IMR-90 (cell line): Measurements from ENCODE around the gene CHP1. TPM values are rescaled to one million over a fixed set of nuclear protein-coding genes. Genes with fewer than 3 reads are reported as not detected.

Source experiments
- ATAC-seq: fragments of 200-7000 bp; cut with Tn5 transposase; 2 replicates; pipeline ENCODE4 v1.9.1; 2020; ENCODE audit warnings: low read depth, mild to moderate bottlenecking, moderate library complexity
- BruUV-seq: library from RNA; stranded (reverse); fragments of 400-500 nt; replicated peaks from 2 replicates; lab custom pipeline; 2021; lab: Mats Ljungman, UMichigan
- CTCF ChIA-PET: fragments of 300-600 bp; formaldehyde crosslinking; extraction: SDS; loops from one replicate; lab custom pipeline; 2021; ENCODE audit warnings: antibody characterized with exemption; lab: Yijun Ruan, JAX
- POLR2A ChIA-PET: fragments of 300-600 bp; sonication (Branson Sonifier 250); formaldehyde crosslinking; loops from one replicate; lab custom pipeline; 2022; ENCODE audit warnings: antibody characterized with exemption; ENCODE audit not compliant: unreplicated experiment; lab: Charles Lee
- DNase-seq: peaks from one replicate; pipeline ENCODE4 v3.0.0; 2013
- H2AFZ ChIP-seq: replicated peaks from 2 replicates; pipeline ENCODE3; 2013; ENCODE audit warnings: low read length, mild to moderate bottlenecking; ENCODE audit not compliant: poor library complexity
- H2AK5ac ChIP-seq: 2 replicates; pipeline ENCODE4 v1.6.1; 2013; ENCODE audit warnings: low read depth, low read length, inconsistent platforms
- H2AK9ac ChIP-seq: replicated peaks from 2 replicates; pipeline ENCODE3; 2013; ENCODE audit warnings: mild to moderate bottlenecking, low read depth, low read length, moderate library complexity; ENCODE audit not compliant: poor library complexity
- H2BK120ac ChIP-seq: 2 replicates; pipeline ENCODE4 v1.6.1; 2013; ENCODE audit warnings: low read depth, low read length, inconsistent platforms
- H2BK15ac ChIP-seq: 3 replicates; pipeline ENCODE4 v1.6.1; 2013; ENCODE audit warnings: low read depth, low read length, inconsistent platforms
- H2BK20ac ChIP-seq: 2 replicates; pipeline ENCODE4 v1.6.1; 2013; ENCODE audit warnings: low read depth, mild to moderate bottlenecking, inconsistent platforms, low read length, moderate library complexity
- H2BK5ac ChIP-seq: 2 replicates; pipeline ENCODE4 v1.6.1; 2013; ENCODE audit warnings: mild to moderate bottlenecking, low read depth, low read length, inconsistent platforms; ENCODE audit not compliant: poor library complexity, severe bottlenecking
- H3K14ac ChIP-seq: replicated peaks from 2 replicates; pipeline ENCODE4 v1.6.1; 2013; ENCODE audit warnings: low read depth, low read length, inconsistent platforms
- H3K18ac ChIP-seq: 2 replicates; pipeline ENCODE4 v1.6.1; 2013; ENCODE audit warnings: low read depth, low read length, control low read depth
- H3K23ac ChIP-seq: 2 replicates; pipeline ENCODE4 v1.6.1; 2013; ENCODE audit warnings: low read depth, low read length, inconsistent platforms
- H3K27ac ChIP-seq: 2 replicates; pipeline ENCODE4 v1.5.1; 2013; ENCODE audit warnings: mild to moderate bottlenecking, control low read depth, low read length; ENCODE audit not compliant: insufficient read depth
- H3K27me3 ChIP-seq: 2 replicates; pipeline ENCODE4 v1.6.1; 2013; ENCODE audit warnings: low read length; ENCODE audit not compliant: control insufficient read depth, insufficient read depth
- H3K36me3 ChIP-seq: 2 replicates; pipeline ENCODE4 v1.6.1; 2013; ENCODE audit warnings: low read length, mixed read lengths; ENCODE audit not compliant: control insufficient read depth, insufficient read depth
- H3K4ac ChIP-seq: 2 replicates; pipeline ENCODE4 v1.6.1; 2013; ENCODE audit warnings: low read depth, low read length, inconsistent platforms
- H3K4me1 ChIP-seq: 2 replicates; pipeline ENCODE4 v1.6.1; 2013; ENCODE audit warnings: low read length, mixed read lengths; ENCODE audit not compliant: control insufficient read depth, insufficient read depth
- H3K4me2 ChIP-seq: 2 replicates; pipeline ENCODE4 v1.6.1; 2013; ENCODE audit warnings: low read depth, mild to moderate bottlenecking, control low read depth, low read length, moderate library complexity
- H3K4me3 ChIP-seq: 2 replicates; pipeline ENCODE4 v1.5.1; 2013; ENCODE audit warnings: low read depth, mild to moderate bottlenecking, control low read depth, low read length, moderate library complexity; ENCODE audit not compliant: insufficient read depth
- H3K56ac ChIP-seq: 2 replicates; pipeline ENCODE4 v1.6.1; 2013; ENCODE audit warnings: low read length, inconsistent platforms; ENCODE audit not compliant: insufficient read depth; ENCODE audit errors: extremely low read depth
- H3K79me1 ChIP-seq, 2 experiments: 2 replicates each; pipeline ENCODE4 v1.6.1; 2013; ENCODE audit warnings: low read length in 2 of 2, inconsistent platforms in 1 of 2, low read depth in 1 of 2
- H3K9ac ChIP-seq: 2 replicates; pipeline ENCODE4 v1.6.1; 2013; ENCODE audit warnings: low read depth, low read length, control low read depth
- H3K9me1 ChIP-seq: 2 replicates; pipeline ENCODE4 v1.6.1; 2013; ENCODE audit warnings: low read length, inconsistent platforms; ENCODE audit not compliant: insufficient read depth
- H3K9me3 ChIP-seq: 2 replicates; pipeline ENCODE4 v1.6.1; 2013; ENCODE audit warnings: low read length; ENCODE audit not compliant: control insufficient read depth, insufficient read depth
- H4K20me1 ChIP-seq: 2 replicates; pipeline ENCODE4 v1.6.1; 2013; ENCODE audit warnings: low read length, inconsistent platforms; ENCODE audit not compliant: insufficient read depth
- H4K5ac ChIP-seq: 2 replicates; pipeline ENCODE4 v1.6.1; 2013; ENCODE audit warnings: mild to moderate bottlenecking, low read depth, low read length, control low read depth
- H4K8ac ChIP-seq, 2 experiments: 2 replicates each; pipeline ENCODE4 v1.6.1; 2013; ENCODE audit warnings: low read depth in 2 of 2, low read length in 2 of 2, control low read depth in 1 of 2, inconsistent platforms in 1 of 2
- H4K91ac ChIP-seq: 2 replicates; pipeline ENCODE4 v1.6.1; 2013; ENCODE audit warnings: low read depth, low read length, inconsistent platforms; ENCODE audit not compliant: insufficient read depth
- CHD1 ChIP-seq: IDR thresholded peaks from 2 replicates; pipeline ENCODE4 v1.6.1; 2012; ENCODE audit warnings: low read depth, low read length, improper control_type of control experiment
- WGBS, 2 experiments: methylation state at CpG; one replicate each; pipeline versions ENCODE4 v1.1.5 to v1.1.7; 2013; ENCODE audit warnings: missing lambda C conversion rate in 2 of 2; ENCODE audit not compliant: insufficient read length in 1 of 2; ENCODE audit errors: extremely low coverage in 2 of 2; 5-methylcytosine and 5-hydroxymethylcytosine counted together
- dilution Hi-C: fragments of 300-500 bp; cut with HindIII; formaldehyde crosslinking; loops from one replicate; pipeline ENCODE4 v1.14.3; 2018; ENCODE audit warnings: low sequenced_read_pairs; ENCODE audit not compliant: unreplicated experiment
- in situ Hi-C: fragments of 300-500 bp; cut with MboI; formaldehyde crosslinking; loops from 3 replicates; pipeline ENCODE4 v1.14.3; 2019; ENCODE audit warnings: low sequenced_read_pairs, inconsistent platforms, mixed read lengths
- intact Hi-C: fragments of 100-400 bp; cut with micrococcal nuclease; formaldehyde crosslinking; loops from 2 replicates; pipeline ENCODE4 v1.10.0; 2022
- polyA plus RNA-seq, 3 experiments: library from polyadenylated mRNA; depleted of rRNA; stranded (reverse); fragments of >200 nt; gene quantifications; 2 replicates each; pipeline ENCODE4 v1.2.3, GENCODE V29; 2012; ENCODE audit warnings: low replicate concordance in 1 of 3
- total RNA-seq: library from RNA; depleted of rRNA; stranded (reverse); fragments of >200 nt; gene quantifications from 2 replicates; pipeline ENCODE4 v1.2.3, GENCODE V29; 2012

Gene CHP1
- total and polyA plus RNA-seq, 2 of the 4 experiments (the other 2 are of a cell fraction), result 39.2 to 96.1 TPM

DNA sequence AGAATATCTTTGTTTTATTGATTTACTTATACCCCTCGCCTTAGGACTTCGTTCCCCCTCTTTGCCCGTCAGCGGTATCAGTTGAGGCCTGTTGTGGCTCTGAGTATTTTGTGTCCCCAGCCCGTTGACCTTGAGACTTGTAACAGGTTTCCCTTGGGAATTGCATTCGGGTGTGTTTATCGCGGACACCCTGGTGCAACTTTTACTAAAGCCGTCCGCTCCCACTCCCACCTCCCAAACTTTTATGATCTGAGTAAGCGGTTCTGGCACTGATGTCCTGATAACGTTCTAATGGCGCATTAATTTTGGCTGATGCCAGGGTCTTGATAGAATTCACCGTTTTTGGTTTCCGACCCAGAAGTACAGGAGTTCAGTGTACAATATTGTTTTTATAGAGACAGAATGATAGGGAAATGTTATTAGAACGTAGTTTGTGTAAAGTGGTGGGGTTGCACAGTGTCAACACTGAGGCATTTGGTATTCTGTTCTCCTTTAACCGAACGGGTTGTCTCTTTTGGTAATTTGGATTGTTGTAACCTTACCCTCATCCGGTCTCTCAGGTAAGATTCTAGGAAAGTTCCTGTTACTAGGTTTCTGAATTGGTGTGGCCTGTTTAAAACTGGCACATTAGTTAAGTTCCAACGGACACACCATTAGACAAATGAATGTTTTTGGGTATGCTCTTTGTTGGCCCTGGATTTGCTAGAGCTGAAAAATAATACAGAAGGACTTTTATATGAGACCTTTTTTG is 53.5 kb downstream of the CHP1 start:
- 0 out of 2 replicates have a peak overlapping the region, but pooled peaks have one; percentile 1 for H3K18ac ChIP-seq
- no TSS peak for BruUV-seq
- H2BK15ac ChIP-seq, result no peak overlapping the region
- peak overlapping the region; percentile 36; the same call in 1 of the 2 replicates for H4K91ac ChIP-seq
- 0% methylated on average over 8 of the region's 20 CpGs; no CpG with 5 or more reads in 1 of the 2 experiments for WGBS, 2 experiments
- H3K4me2 ChIP-seq, result peak overlapping the region; percentile 68
- peak overlapping the region; percentile 81 for H3K4me3 ChIP-seq
- H3K56ac ChIP-seq, result peak overlapping the region; percentile 69
- in situ Hi-C loops, result no loop called here
- DNase-seq (no peak), ATAC-seq (no peak)
- dilution Hi-C loops, result no loop called here
- peaks cover 5% of the 10 kb centered on the region for H3K9me1 ChIP-seq
- H2AK5ac ChIP-seq, result peak overlapping the region; percentile 79
- H3K9me3 ChIP-seq, result no peaks in the 10 kb centered on the region
- intact Hi-C loops, result loop anchor here (5.0 kb wide), 1 partner anchor 48 kb away; the partner anchor contains the start of genes NUSAP1 and OIP5
- H2BK120ac ChIP-seq, result 0 out of 2 replicates have a peak overlapping the region, but pooled peaks have one; percentile 6
- peak overlapping the region; percentile 85 for H2AK9ac ChIP-seq
- ChIA-PET POLR2A (no interaction called here), CTCF (no interaction called here)
- peak overlapping the region; percentile 67 for H3K23ac ChIP-seq
- peaks cover 19 to 46% of the 10 kb centered on the region in 2 experiments for H3K79me1 ChIP-seq
- H3K14ac ChIP-seq, result peak overlapping the region; percentile 73
- peak overlapping the region; percentile 95 for H2AFZ ChIP-seq
- H4K20me1 ChIP-seq, result peaks cover 6% of the 10 kb centered on the region; the same call in 1 of the 2 replicates
- peaks cover 6% of the 10 kb centered on the region for H3K4me1 ChIP-seq
- no peak for TF ChIP-seq CHD1
- H4K5ac ChIP-seq, result peak overlapping the region; percentile 38; the same call in 1 of the 2 replicates
- peaks cover 21% of the 10 kb centered on the region for H3K36me3 ChIP-seq
- H3K27ac ChIP-seq, result peak overlapping the region; percentile 79
- no peak overlapping the region for H2BK20ac ChIP-seq
- peak overlapping the region; percentile 85 for H3K9ac ChIP-seq
- H3K4ac ChIP-seq, result peak overlapping the region; percentile 80
- peak overlapping the region; percentile 7 to 86; a peak in 3 of 4 replicates for H4K8ac ChIP-seq
- H2BK5ac ChIP-seq, result peak overlapping the region; percentile 80
- no peaks in the 10 kb centered on the region for H3K27me3 ChIP-seq
